ENCODE data around the gene IGF1R.
"Not testable (repeated sequence)": the region's sequence is repeated elsewhere in the genome, so short reads cannot be mapped to it uniquely, and the experiment has no call there.

The IGF1R gene

GRCh38 chr15:98647774-98648653 lies at the start of gene IGF1R:
Gene IGF1R (plus strand): TSS chr15:98648539. CDS start chr15:98649582, 1,043 bp downstream.
- peak; percentile 92 for DNase-seq

- DNase-seq, result peak; percentile 64
These were observed 48.2 kb upstream of the IGF1R start for GRCh38 chr15:98599909-98600691.

- no peak for DNase-seq
These were observed 43.4 kb upstream of the IGF1R start for GRCh38 chr15:98604983-98605382.

DNA sequence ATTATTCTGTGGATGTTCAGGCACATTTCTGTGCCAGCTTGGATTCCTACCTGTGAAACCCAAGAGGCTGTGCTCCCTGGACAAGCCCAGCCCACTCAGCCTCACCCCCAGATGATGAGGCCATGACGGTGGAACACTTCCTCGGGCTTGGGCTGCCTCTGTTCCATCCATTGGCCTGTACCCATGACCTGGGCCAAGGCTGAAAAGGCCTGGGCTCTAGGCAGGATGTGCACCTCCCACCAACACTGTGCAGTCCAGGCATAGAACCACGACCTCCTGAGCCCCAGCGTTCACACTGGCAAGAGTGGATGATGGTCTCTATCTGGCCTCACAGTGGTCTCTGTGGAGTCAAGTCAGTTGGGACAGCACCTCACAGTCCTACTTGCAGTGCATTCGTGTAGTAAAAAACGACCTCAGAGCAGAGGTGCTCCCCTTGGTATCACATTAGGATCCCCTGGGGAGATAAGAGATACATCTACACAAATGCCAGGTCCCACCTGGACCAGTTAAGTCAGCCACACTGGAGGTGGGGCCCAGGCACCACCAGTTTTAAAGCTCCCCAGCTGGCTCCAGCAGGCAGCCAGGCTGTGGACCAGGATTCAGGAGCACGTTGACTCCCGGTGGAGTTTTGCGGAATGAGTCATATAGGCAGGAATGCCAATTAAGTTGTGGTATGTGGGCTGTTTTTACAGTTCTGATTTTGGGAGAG lies 39.0 kb upstream of the IGF1R start:
- no peak for DNase-seq

GRCh38 chr15:98610991-98611390 lies 37.3 kb upstream of the IGF1R start:
- DNase-seq, result no peak

GRCh38 chr15:98611808-98612207 lies 36.5 kb upstream of the IGF1R start:
- no peak for DNase-seq

GRCh38 chr15:98612490-98613110 lies 35.7 kb upstream of the IGF1R start:
- no peak for DNase-seq

DNA sequence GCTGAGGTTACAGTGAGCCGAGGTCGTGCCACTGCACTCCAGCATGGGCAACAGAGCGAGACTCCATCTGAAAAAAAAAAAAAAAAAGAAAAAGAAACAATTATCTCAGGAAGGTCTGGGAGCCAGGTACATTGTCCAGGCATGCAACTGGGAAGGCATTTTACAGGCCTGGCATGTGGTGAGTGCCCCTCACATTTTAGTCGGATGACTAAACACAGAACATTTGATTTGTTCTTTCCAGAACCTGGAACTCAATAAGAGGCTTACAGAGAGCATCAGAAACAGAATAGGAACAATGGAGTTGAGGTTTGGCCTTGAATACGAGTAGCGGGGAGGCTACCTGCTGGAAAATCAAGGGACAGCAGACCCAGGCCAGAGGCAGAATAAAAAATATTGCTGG lies 33.7 kb upstream of the IGF1R start:
- no peak for DNase-seq

DNA sequence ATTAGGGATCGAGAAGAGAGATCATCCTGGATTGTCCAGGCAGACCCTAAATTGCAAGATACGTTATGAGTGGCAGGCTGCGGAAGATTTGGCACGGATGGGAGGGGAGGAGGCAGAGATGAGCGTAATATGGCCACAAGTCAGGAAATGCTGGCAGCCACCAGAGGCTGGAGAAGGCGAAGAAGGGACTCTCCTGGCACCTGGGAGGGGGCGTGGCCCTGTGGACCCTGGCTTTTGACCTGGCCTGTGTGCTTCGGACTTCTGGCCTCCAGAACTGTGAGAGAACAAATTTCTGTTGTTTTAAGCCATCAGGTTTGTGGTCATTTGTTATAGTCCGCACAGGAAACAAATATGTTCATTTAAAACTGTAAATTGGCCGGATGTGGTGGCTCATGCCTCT lies 31.9 kb upstream of the IGF1R start:
- no peak for DNase-seq

- no peak for DNase-seq
These were observed 30.9 kb upstream of the IGF1R start for GRCh38 chr15:98617328-98617980.

DNA sequence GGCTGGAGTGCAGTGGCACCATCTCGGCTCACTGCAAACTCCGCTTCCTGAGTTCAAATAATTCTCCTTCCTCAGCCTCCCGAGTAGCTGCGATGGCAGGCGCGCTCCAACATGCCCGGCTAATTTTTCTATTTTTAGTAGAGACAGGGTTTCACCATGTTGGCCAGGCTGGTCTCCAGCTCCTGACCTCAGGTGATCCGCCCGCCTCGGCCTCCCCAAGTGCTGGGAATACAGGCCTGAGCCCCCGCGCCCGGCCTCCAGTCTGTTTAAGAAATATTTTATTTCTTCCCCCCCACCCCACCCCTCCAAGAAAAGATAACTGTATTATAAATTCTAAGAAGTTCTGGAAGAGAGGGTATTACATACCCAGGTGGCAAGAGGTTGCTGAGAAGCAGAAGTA lies 29.8 kb upstream of the IGF1R start:
- DNase-seq, result not testable (repeated sequence)

GRCh38 chr15:98620020-98620419 lies 28.3 kb upstream of the IGF1R start:
- no peak for DNase-seq

- DNase-seq, result no peak
These were observed 27.3 kb upstream of the IGF1R start for GRCh38 chr15:98621021-98621420.

DNA sequence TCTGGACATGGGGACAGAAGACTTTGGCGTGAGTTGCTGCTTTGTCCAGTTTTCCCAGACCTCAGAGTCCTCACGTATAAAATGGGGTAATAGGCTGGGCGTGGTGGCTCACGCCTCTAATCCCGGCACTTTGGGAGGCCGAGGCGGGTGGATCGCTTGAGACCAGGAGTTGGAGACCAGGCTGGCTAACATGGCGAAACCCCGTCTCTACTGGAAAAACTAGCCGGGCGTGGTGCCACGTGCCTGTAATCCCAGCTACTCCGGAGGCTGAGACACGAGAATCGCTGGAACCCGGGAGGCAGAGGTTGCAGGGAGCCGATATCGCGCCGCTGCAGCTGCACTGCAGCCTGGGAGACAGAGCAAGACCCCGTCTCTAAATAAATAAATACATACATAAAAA lies 22.7 kb upstream of the IGF1R start:
- no peak for DNase-seq

DNA sequence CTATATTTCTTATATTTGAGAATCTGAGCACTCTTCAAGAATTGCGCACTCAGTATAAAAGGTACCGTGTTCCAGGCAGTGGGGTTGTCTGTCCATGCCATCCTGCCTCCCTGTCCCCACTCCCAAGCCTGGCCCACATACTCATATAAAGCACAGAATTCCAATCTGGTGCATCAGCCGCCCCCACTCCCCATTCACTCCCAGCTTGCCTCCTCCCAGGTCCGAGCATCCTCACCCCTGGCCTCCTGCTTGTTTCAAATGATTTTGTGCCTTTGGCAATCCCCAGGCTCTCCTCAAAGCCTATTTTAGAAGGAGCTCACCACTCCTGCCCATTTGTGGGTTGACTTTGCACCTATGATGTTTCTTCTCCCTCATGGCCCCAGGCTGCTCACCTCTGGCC lies 22.2 kb upstream of the IGF1R start:
- DNase-seq, result no peak

- DNase-seq, result no peak
These were observed 20.1 kb upstream of the IGF1R start for GRCh38 chr15:98628216-98628615.

DNA sequence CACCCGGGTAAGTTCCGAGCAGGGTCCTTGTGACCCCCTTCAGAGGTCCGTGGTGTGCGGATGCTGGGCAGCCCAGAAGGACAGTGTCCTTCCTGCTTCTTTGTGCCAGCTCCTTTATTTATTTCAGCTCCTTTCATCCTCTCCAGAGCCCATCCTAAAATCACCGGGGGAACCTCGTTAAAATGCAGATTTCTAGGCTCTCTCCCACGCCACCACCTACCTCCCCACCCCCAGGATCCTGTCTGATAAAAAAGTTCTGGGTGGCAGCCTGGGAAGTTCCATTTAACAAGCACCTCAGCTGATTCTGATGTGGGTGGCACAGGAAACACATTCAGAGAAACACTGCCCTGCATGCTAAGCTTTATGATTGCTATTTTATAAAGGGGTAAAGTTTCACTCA lies 12.5 kb upstream of the IGF1R start:
- no peak for DNase-seq

DNA sequence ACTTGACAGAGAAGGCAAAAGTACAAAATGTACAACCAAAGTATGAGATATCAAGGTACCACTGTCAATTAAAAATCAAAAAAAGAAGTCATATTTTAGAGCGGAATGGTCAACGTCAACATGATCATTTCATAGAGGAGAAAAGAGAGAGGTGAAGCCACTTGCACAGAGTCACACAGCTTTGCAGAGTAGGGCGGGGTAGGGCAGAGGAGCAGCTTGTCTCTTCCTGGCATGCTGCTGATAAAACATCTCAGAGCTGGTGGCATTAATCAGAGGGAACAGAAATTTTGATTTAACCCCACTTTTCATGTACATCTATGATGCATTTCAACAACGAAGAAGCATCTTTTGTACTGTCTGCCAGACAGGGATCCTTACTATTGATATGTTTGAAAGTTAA lies 5.2 kb upstream of the IGF1R start:
- DNase-seq, result no peak

DNA sequence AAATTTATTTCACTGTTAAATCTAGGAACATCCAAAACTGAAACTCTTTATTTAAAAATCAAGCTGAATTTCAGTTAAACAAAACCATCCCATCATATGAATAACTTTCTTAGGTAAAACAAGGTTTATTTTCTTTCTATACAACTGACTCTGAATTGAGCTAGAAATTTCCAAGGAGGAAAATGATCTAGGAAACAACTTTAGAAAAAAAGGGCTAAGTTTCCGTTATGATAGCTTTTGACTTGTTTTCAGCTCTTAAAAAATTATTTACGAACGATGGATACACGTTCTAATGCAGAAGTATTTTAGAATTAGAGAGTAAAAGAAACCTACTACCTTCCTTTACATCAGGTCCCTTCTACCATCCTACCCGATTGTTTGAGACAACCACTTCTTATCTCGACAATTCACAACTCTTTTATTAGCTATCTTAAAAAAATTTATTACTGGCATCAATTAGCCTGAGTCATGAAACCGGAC lies 1.8 kb upstream of the IGF1R start:
- DNase-seq, result no peak

DNA sequence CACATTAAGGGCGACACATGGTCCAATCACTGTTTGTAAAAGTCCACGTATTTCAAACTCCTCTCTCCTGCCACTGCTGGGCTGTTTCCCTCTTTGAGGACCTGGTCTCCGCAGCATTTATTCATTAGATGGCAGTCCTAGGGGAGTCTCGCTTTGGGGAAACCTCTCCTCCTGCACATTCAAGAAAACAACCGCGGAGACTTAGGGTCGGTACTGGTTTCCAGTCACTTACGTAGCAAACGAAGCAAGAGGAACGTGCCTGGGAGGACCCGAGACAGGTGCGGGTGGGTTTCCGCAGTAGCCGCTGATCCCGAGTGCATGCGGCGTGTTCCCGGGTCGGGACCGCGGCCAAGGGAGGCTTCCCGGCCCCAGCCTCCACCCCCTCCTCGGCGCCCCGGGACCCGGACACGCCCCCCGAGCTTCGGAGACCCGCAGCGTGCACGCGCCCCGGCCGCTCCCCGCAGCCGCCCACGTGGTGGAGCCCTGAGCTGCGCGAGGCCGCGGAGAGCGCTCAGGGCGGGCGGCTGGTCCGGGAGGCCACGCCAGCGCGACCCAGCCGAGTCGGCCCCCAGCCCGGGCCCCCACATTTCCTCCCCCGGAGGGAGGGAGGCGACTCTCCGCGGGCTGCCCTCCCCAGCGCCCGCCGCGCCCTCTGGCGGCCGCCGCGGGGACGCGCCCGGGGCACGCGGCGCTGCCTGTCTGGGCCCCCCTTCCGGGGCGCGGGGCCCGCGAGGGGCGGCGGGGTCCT lies 1.1 kb upstream of the IGF1R start:
- peak; percentile 84 for DNase-seq

GRCh38 chr15:98648654-98649471 lies 524 bp downstream of the IGF1R start:
- DNase-seq, result peak; percentile 72

All from activated effector memory CD4-positive, alpha-beta T cell treated with anti-CD3 and anti-CD28 coated beads, Interleukin-2, amount 50 U/mL, for 16 hours (primary cell).